Measurements from ENCODE around the gene CLMN.

The CLMN gene

GRCh38 chr14:95227279-95227860, 92.3 kb downstream of the CLMN start:
- TF ChIP-seq TAF1 (IDR thresholded peaks at IDR 0.05; ENCODE audit: low read depth, low read length) (no peak), POLR2A (IDR thresholded peaks at IDR 0.05; ENCODE audit: low read depth, low read length) (no peak), POLR2AphosphoS5 (IDR thresholded peaks at IDR 0.05; ENCODE audit: low read depth, low read length) (no peak), POU2F2 (IDR thresholded peaks at IDR 0.05; ENCODE audit: low read depth, low read length) (no peak), PAX5 (IDR thresholded peaks at IDR 0.05; ENCODE audit: insufficient read depth, low read length, severe bottlenecking) (no peak), SPI1 (IDR thresholded peaks at IDR 0.05; ENCODE audit: low read depth, low read length) (no peak)
- FAIRE-seq (no peak), DNase-seq (ENCODE audit: insufficient read length, low spot score) (no peak)

DNA sequence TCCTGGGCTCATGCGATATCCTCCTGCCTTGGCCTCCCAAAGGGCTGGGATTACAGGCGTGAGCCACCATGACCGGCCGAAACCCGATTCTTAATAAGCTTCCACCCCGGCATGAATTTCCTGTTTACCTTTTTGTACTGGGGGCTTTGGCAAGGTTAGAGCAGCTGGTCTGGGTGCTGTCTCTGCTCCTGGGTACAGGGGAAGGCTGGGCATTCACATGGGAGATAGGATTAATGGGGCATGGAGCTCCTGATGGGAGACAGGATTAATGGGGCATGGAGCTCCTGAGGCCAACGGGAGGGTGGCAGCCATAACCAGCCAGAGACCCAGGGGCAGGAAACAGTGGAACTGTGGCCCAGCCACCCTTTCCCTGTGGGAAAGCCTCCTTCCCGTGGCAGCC, 92.9 kb downstream of the CLMN start:
- DNase-seq (ENCODE audit: insufficient read length, low spot score) (no peak), FAIRE-seq (no peak)
- TF ChIP-seq SPI1 (IDR thresholded peaks at IDR 0.05; ENCODE audit: low read depth, low read length) = no peak
- TF ChIP-seq POLR2AphosphoS5 (IDR thresholded peaks at IDR 0.05; ENCODE audit: low read depth, low read length) = no peak
- no peak for TF ChIP-seq TAF1 (IDR thresholded peaks at IDR 0.05; ENCODE audit: low read depth, low read length)
- no peak for TF ChIP-seq PAX5 (IDR thresholded peaks at IDR 0.05; ENCODE audit: insufficient read depth, low read length, severe bottlenecking)
- no peak for TF ChIP-seq POLR2A (IDR thresholded peaks at IDR 0.05; ENCODE audit: low read depth, low read length)
- no peak for TF ChIP-seq POU2F2 (IDR thresholded peaks at IDR 0.05; ENCODE audit: low read depth, low read length)

GRCh38 chr14:95225251-95225887, 94.3 kb downstream of the CLMN start:
- DNase-seq (ENCODE audit: insufficient read length, low spot score) = no peak
- no peak for FAIRE-seq
- TF ChIP-seq POU2F2 (IDR thresholded peaks at IDR 0.05; ENCODE audit: low read depth, low read length) (no peak), PAX5 (IDR thresholded peaks at IDR 0.05; ENCODE audit: insufficient read depth, low read length, severe bottlenecking) (no peak), POLR2AphosphoS5 (IDR thresholded peaks at IDR 0.05; ENCODE audit: low read depth, low read length) (no peak), TAF1 (IDR thresholded peaks at IDR 0.05; ENCODE audit: low read depth, low read length) (no peak), SPI1 (IDR thresholded peaks at IDR 0.05; ENCODE audit: low read depth, low read length) (no peak), POLR2A (IDR thresholded peaks at IDR 0.05; ENCODE audit: low read depth, low read length) (no peak)

GRCh38 chr14:95222870-95223398, 96.8 kb downstream of the CLMN start:
- no peak for FAIRE-seq
- TF ChIP-seq TAF1 (IDR thresholded peaks at IDR 0.05; ENCODE audit: low read depth, low read length) = no peak
- DNase-seq (ENCODE audit: insufficient read length, low spot score) = no peak

DNA sequence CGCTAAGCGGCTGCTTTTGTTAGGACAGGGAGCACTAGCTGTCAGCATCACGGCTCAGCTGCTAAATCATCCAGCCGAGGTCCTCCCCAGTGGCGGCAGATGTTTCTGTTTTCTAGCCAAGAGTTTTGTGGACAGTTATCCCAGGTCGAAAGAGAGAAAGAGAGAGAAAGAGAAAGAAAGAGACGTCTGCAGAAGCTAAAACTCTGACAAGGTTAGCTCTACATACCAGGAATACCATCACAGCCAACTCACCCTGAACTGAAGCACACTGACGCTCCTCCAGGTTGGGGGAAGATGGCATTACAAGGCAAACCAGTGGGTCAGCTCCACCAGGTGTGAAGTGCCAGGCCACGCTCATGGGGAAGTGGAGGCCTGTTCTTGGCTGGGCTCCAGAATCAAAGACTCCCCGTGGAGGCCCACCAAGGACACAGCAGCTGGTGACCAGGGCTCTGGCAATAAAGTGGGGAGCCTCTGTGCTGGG, 97.5 kb downstream of the CLMN start:
- TF ChIP-seq SPI1 (IDR thresholded peaks at IDR 0.05; ENCODE audit: low read depth, low read length) (no peak), PAX5 (IDR thresholded peaks at IDR 0.05; ENCODE audit: insufficient read depth, low read length, severe bottlenecking) (no peak), POU2F2 (IDR thresholded peaks at IDR 0.05; ENCODE audit: low read depth, low read length) (no peak), POLR2A (IDR thresholded peaks at IDR 0.05; ENCODE audit: low read depth, low read length) (no peak), TAF1 (IDR thresholded peaks at IDR 0.05; ENCODE audit: low read depth, low read length) (no peak), POLR2AphosphoS5 (IDR thresholded peaks at IDR 0.05; ENCODE audit: low read depth, low read length) (no peak)
- DNase-seq (ENCODE audit: insufficient read length, low spot score) (no peak), FAIRE-seq (no peak)

DNA sequence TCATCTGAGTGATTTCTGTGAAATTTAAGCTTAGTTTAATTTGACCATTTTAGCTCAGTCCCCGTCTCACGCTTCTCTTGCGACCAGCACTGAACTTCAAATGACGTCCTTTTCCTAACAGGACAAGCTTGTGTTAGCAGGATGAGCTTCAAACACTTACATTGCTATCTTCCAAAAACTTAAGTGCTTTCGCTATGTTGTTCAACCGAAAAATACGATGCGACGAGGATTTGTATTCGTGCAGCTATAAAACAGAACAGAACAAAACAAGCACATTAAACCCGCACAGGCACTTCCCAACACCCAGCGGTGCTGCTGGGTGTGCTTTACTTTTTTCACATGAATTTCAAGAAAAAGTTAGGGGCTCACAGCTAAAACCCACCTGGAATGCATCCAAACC, 98.2 kb downstream of the CLMN start:
- FAIRE-seq = no peak

GRCh38 chr14:95220663-95221231, 99.0 kb downstream of the CLMN start:
- no peak for DNase-seq (ENCODE audit: insufficient read length, low spot score)
- no peak for FAIRE-seq
- TF ChIP-seq SPI1 (IDR thresholded peaks at IDR 0.05; ENCODE audit: low read depth, low read length) (no peak), PAX5 (IDR thresholded peaks at IDR 0.05; ENCODE audit: insufficient read depth, low read length, severe bottlenecking) (no peak), POU2F2 (IDR thresholded peaks at IDR 0.05; ENCODE audit: low read depth, low read length) (no peak), POLR2AphosphoS5 (IDR thresholded peaks at IDR 0.05; ENCODE audit: low read depth, low read length) (no peak), TAF1 (IDR thresholded peaks at IDR 0.05; ENCODE audit: low read depth, low read length) (no peak), POLR2A (IDR thresholded peaks at IDR 0.05; ENCODE audit: low read depth, low read length) (no peak)

More for the DNA sequence above, 98.2 kb downstream of the CLMN start:
- TF ChIP-seq POU2F2 (IDR thresholded peaks at IDR 0.05; ENCODE audit: low read depth, low read length) (no peak), SPI1 (IDR thresholded peaks at IDR 0.05; ENCODE audit: low read depth, low read length) (no peak), POLR2A (IDR thresholded peaks at IDR 0.05; ENCODE audit: low read depth, low read length) (no peak), TAF1 (IDR thresholded peaks at IDR 0.05; ENCODE audit: low read depth, low read length) (no peak), POLR2AphosphoS5 (IDR thresholded peaks at IDR 0.05; ENCODE audit: low read depth, low read length) (no peak), PAX5 (IDR thresholded peaks at IDR 0.05; ENCODE audit: insufficient read depth, low read length, severe bottlenecking) (no peak)
- no peak for DNase-seq (ENCODE audit: insufficient read length, low spot score)

- DNase-seq (ENCODE audit: insufficient read length, low spot score) (no peak), FAIRE-seq (no peak)
- TF ChIP-seq POU2F2 (IDR thresholded peaks at IDR 0.05; ENCODE audit: low read depth, low read length) = no peak
- TF ChIP-seq POLR2A (IDR thresholded peaks at IDR 0.05; ENCODE audit: low read depth, low read length) = no peak
- no peak for TF ChIP-seq POLR2AphosphoS5 (IDR thresholded peaks at IDR 0.05; ENCODE audit: low read depth, low read length)
- no peak for TF ChIP-seq SPI1 (IDR thresholded peaks at IDR 0.05; ENCODE audit: low read depth, low read length)
- no peak for TF ChIP-seq TAF1 (IDR thresholded peaks at IDR 0.05; ENCODE audit: low read depth, low read length)
- TF ChIP-seq PAX5 (IDR thresholded peaks at IDR 0.05; ENCODE audit: insufficient read depth, low read length, severe bottlenecking) = no peak
Measured at GRCh38 chr14:95218472-95219193, 101.1 kb downstream of the CLMN start.

GRCh38 chr14:95218006-95218405, 101.7 kb downstream of the CLMN start:
- no peak for FAIRE-seq
- DNase-seq (ENCODE audit: insufficient read length, low spot score) = no peak
- TF ChIP-seq PAX5 (IDR thresholded peaks at IDR 0.05; ENCODE audit: insufficient read depth, low read length, severe bottlenecking) (no peak), POU2F2 (IDR thresholded peaks at IDR 0.05; ENCODE audit: low read depth, low read length) (no peak), POLR2A (IDR thresholded peaks at IDR 0.05; ENCODE audit: low read depth, low read length) (no peak), POLR2AphosphoS5 (IDR thresholded peaks at IDR 0.05; ENCODE audit: low read depth, low read length) (no peak), SPI1 (IDR thresholded peaks at IDR 0.05; ENCODE audit: low read depth, low read length) (no peak), TAF1 (IDR thresholded peaks at IDR 0.05; ENCODE audit: low read depth, low read length) (no peak)

Measured in GM12891 (cell line).